GM19239 (cell line): ENCODE results near the gene PRLH.

Source experiments
- DNase-seq: peaks from one replicate; pipeline ENCODE4 v3.0.0; 2011; ENCODE audit warnings: low spot score; ENCODE audit not compliant: insufficient read length
- FAIRE-seq: peaks from 2 replicates; lab custom pipeline; 2011; peaks lifted over from hg19 to GRCh38; lab: Jason Lieb, UNC

The PRLH gene, protein sequence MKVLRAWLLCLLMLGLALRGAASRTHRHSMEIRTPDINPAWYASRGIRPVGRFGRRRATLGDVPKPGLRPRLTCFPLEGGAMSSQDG

DNA sequence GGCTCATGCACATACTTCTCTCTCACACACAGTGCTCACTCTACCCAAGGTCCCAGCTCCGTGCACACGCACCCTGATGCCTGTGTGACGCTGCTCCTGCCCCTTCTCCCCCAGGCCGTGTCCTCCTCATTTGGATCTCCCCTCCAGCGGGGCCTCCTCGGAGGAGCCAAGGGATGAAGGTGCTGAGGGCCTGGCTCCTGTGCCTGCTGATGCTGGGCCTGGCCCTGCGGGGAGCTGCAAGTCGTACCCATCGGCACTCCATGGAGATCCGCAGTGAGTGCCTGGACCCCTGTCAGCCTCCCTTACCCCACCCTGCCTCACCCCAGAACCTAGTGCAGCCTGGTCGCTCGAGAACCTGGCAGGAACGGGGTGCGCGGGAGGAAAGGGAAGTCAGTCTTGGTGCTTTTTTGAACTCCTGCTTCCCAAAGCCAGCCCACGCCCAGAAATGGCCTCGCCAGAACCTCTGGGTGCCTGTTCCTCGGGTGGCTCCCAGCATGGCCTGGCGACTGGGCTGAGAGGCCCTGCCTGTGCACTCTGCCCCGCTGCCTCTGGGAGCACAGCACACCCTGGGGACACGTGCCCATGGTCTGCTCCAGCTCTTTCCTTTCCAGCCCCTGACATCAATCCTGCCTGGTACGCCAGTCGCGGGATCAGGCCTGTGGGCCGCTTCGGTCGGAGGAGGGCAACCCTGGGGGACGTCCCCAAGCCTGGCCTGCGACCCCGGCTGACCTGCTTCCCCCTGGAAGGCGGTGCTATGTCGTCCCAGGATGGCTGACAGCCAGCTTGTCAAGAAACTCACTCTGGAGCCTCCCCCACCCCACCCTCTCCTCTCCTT is at the start of gene PRLH:
Gene PRLH, plus strand, starts transcription at position 174 of the 835 bp plus-strand sequence. Its CDS starts 0 bp downstream, at position 174.
- no peak for DNase-seq
- no peak for FAIRE-seq

GRCh38 chr2:237517163-237517562 is 49.2 kb upstream of the PRLH start:
- no peak for FAIRE-seq
- DNase-seq: no peak

GRCh38 chr2:237517990-237518389 is 48.4 kb upstream of the PRLH start:
- no peak for DNase-seq
- FAIRE-seq: no peak

- no peak for FAIRE-seq
- no peak for DNase-seq
Observed at GRCh38 chr2:237519506-237520245, 46.7 kb upstream of the PRLH start.

DNA sequence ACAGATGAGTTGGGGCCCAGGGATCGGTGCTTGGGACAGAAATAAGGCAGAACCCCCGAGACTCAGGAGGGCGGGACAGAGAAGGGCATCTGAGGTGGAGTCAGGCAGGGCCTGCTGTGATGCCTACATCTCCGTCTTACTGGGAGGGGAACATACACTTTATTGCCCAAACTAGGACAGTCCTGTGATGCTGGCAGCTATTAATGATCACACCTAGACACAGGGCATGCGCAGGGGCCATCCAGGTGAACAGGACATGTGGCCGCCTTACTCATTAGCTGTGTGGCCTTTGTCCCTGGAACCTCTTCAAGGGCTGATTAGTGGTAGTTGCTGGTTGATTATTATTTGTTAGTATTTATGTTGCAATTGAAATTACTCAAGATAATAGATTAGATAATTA is 46.1 kb upstream of the PRLH start:
- FAIRE-seq: no peak
- no peak for DNase-seq

DNA sequence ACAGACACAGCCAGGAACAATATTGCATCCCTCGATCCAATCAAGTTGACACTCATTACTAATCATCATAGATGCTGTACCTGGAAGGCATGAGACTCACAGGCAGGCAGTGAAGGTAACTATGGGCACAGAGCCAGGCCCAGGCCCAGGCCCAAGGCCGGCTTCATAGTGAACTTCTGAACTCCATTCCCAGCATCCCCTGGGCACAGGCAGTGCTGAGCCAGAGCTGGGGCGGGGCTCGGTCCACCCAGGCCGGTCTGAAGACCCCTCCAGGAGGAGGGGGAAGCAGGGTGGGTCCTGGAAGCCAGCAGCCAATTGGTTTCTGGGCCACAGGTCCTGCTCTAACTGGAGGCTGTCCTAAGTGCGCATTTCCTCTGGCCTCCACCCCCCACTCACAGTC is 41.7 kb upstream of the PRLH start:
- FAIRE-seq: no peak
- DNase-seq: no peak

DNA sequence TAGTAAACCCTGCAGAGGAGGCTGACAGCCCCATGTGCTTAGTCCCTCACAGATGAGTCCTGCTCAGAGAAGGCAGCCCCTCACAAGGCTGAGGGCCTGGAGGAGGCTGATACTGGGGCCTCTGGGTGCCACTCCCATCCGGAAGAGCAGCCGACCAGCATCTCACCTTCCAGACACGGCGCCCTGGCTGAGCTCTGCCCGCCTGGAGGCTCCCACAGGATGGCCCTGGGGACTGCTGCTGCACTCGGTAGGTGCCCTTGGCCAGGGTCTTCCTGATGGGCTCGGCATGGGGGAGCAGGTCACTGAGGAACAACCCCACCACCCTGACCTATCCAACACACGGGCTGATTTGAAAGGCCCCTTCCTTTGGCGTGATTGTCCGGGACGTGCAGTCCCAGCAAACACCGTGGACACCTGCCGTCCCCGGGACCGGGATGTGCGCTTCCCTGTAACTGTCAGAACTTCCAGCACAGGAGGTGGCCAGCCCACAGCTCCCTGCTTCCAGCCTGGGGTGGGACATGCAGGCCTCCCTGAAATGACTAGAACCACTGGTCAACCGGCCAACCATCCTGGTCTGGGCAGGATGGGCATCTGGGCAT is 40.7 kb upstream of the PRLH start:
- no peak for FAIRE-seq
- no peak for DNase-seq

GRCh38 chr2:237527233-237527632 is 39.1 kb upstream of the PRLH start:
- no peak for DNase-seq
- no peak for FAIRE-seq

DNA sequence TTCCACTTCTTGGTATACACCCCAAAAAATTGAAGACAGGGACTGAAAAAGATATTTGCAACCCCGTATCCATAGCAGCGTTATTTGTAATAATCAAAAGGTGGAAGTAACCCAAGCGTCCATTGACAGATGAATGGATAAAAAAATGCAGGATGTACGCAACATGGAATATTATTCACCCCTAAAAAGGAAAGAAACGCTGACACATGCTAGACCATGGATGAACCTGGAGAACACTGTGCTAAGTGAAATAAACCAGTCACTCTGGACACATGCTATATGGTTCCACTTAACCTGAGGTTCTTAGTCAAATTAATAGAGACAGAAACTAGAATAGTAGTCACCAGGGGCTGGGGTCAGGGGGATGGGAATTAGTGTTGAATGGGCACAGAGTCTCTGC is 38.6 kb upstream of the PRLH start:
- no peak for FAIRE-seq
- DNase-seq: no peak

DNA sequence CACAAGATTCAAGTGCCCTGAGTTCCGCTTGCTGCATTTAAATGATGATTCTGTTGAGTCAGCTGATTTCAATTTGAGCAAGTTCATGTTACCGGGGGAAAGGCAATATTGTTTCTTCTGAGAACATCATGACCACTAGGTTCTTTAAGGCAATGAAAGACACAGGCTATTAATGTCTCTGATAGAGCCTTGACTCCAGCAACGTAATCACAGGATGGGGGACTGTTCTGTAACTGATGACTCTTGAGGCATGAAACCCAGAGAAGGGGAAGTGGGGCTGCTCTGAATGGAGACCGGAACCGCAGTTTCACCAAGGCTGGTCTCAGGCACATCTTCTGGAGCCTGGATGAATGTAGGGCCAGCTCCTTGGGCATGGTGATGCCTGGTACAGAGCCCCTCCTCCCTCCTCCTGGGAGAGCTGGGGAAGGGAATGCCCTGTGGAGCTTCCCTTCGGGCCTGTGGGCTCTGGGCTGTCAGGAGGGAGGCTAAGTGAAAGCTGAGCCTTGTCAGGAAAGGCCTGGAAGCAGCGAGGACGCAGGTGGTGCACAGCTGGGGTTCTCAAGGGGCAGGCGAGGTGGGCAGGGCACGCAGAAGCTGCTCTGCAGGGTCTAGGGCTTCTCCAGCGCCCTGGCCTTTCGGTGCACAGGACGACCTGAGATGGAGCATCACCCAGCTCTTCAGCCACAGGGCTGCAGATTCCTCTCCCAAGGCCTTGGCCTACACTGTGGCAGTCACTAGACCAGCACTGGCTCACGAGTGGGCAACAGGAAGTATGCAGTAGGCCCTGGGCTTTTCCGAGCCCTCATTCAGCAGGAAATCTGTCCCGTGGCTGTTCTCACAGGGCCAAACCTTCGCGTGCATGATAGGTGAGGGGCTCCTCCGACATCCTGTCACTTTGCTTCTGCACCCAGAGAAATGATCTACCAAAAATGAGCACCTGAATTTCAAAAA is 36.6 kb upstream of the PRLH start:
- DNase-seq (peak; percentile 25), FAIRE-seq (no peak)

- DNase-seq: no peak
- FAIRE-seq: no peak
Observed at GRCh38 chr2:237530472-237531433, 35.6 kb upstream of the PRLH start.

DNA sequence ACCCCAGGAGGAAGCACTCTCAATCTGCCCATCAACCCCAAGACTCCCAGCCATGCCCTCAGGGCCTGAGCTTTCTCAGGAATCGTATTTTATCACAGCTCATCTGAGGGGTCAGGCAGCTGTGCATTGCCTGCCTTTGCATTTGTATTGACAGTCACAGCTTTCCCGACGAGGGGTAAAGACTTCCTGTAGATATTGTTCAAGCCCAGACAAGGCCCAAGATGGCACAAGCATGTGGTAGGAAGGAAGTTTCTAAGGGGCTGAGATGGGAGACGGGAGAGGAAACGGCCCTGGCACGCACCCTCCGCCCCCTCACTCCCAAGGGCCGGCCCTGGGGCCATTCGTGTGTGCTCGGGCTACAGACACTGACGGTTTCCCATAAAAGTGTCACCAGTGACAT is 34.2 kb upstream of the PRLH start:
- FAIRE-seq (no peak), DNase-seq (no peak)

DNA sequence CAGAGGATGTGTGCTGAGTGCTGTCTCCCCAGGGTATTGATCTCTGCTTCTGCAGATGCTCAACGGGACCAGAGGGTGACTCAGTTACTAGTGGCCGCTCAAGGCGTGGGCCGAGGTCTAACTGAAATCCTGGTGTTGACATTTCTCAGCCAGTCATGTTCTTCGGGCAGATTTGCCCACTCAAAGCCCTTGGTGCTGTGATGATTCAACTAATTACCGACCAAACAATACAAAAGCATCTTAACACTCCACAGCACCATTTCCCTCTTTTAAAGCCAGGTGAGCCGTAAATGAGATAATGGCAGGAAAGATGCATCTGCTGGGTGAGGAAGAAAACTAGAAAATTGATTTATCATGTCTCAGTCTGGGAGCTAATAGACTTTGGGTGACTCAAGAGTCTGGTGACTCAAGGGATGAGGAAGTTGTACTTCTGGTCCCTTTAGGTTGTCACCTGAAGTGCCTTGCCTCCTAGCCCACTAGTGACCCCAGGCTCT is 32.7 kb upstream of the PRLH start:
- FAIRE-seq (no peak), DNase-seq (no peak)

- DNase-seq (no peak), FAIRE-seq (no peak)
Observed at GRCh38 chr2:237534380-237534779, 32.0 kb upstream of the PRLH start.

DNA sequence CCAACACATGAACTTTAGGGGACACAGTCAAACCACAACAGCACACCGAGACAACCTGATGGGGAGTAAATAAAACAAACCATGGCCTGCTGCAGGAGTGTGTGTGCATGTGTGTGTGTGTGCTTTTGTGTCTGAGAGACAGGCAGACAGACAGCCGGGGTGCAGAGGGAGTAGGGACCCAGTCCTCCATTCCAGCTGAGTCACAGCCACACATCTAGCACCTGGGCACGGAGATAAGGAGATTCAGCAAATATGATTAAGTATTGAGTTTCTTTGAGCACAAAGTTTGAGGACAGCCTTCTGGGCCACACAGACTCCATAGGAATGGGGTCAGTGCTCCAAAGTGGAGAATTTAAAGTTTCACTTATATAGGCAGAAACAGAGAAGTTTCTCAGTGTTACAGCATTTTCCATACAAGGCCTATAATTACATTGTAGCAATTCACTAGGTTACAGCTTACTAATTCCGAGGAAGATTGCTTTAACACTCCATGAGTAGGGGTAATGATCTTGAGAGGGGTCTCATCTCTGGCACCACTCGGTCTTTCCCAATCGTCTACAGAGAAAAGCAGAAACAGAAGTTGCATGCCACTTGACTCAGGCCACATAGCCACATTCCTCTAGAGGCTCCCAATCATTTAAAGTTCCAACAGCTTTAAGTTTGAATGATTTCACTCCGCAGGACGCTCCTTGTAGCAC is 30.8 kb upstream of the PRLH start:
- DNase-seq (no peak), FAIRE-seq (no peak)

- DNase-seq (no peak), FAIRE-seq (no peak)
Observed at GRCh38 chr2:237536083-237536415, 30.3 kb upstream of the PRLH start.

- FAIRE-seq: no peak
- no peak for DNase-seq
Observed at GRCh38 chr2:237536617-237537016, 29.8 kb upstream of the PRLH start.
